ENCODE results near the gene ACVR2B.

The ACVR2B gene

GRCh38 chr3:38532529-38532928 lies 78.8 kb downstream of the ACVR2B start:
- no peak for DNase-seq (ENCODE audit: low read depth, low spot score)

DNA sequence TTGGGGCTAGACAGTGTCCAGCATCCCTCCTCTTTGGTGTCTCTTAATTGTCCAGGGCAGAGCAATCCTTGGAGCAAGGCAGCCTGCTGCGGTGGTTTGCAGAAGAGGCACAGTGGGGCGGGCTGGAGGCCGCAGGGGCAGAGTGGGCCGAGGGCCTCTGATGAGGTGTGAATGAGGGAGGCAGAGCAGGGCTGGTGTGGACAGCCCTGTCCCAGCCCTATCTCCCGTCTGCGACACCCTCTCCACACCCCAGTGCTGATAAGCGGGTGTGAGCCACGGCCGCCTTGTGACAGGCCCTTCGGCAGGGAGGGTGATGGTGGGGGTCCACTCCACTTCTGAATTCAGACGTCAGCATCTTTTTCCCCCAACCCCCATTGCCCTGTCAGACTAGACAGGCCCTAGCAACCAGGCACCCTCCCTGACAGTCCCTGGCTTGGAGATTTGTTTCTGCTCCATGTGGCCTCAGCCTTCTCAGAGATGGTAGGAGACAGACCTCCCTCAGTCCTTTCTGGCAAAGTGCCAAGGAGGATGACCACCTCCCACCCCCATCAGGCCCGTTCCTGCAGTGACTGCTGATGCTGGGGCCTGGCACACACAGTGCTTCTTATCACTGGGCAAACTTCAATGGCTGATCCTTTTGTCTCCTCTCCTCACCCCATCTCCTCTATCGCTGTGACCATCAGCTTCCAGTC lies 79.7 kb downstream of the ACVR2B start:
- no peak for DNase-seq (ENCODE audit: low read depth, low spot score)

DNA sequence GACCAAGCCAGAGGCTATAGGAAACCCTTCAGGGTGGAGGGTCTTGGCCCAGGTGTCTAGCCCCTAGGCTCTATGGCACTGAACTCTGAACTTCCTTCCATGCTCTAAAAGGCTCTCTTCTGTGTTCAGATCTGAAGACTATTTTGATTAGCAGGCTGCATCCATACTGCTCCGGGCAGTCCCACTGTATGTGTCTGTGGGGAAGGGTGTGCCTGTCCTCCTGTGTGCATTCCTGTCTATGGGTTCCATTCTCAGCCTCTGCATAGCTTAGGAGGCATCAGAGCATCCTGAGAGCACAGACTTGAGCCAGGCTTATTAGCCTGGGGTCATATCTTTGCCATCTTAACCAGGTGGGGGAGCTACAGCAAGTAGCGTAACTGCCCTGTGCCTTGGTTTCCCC lies 80.5 kb downstream of the ACVR2B start:
- DNase-seq (ENCODE audit: low read depth, low spot score) = no peak

- DNase-seq (ENCODE audit: low read depth, low spot score) = no peak
Observed at GRCh38 chr3:38534604-38535003, 80.9 kb downstream of the ACVR2B start.

DNA sequence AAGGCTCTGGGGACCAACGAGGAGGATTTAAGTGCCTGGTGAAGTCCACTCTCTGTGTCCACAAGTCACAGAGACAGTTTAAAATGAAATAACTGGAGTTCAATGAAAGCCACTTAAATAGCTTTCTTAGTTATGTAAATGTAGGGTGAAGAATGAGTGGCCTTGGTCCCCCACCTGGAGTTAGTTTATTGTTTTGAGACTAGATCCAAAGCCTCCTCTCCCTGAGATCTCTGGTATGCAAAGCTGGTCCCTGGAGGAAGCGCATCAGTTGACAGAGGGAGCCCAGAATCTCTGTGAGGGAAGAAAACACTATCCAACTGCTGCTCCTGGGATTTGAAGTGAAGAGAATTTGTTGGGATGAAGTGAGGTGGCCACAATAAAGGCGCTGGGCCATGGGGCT lies 83.0 kb downstream of the ACVR2B start:
- no peak for DNase-seq (ENCODE audit: low read depth, low spot score)

GRCh38 chr3:38538773-38539353 lies 85.2 kb downstream of the ACVR2B start:
- DNase-seq (ENCODE audit: low read depth, low spot score) = no peak

GRCh38 chr3:38541806-38542205 lies 88.1 kb downstream of the ACVR2B start:
- DNase-seq (ENCODE audit: low read depth, low spot score) = no peak

All from brain pericyte (primary cell).